ENCODE measurements around the gene ERVMER34-1. TPM values are rescaled to one million over a fixed set of nuclear protein-coding genes. Genes with fewer than 3 reads are reported as not detected.

ERVMER34-1 gene, protein sequence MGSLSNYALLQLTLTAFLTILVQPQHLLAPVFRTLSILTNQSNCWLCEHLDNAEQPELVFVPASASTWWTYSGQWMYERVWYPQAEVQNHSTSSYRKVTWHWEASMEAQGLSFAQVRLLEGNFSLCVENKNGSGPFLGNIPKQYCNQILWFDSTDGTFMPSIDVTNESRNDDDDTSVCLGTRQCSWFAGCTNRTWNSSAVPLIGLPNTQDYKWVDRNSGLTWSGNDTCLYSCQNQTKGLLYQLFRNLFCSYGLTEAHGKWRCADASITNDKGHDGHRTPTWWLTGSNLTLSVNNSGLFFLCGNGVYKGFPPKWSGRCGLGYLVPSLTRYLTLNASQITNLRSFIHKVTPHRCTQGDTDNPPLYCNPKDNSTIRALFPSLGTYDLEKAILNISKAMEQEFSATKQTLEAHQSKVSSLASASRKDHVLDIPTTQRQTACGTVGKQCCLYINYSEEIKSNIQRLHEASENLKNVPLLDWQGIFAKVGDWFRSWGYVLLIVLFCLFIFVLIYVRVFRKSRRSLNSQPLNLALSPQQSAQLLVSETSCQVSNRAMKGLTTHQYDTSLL
- under 1 TPM; 0.09 to 0.19 TPM for total RNA-seq

DNA sequence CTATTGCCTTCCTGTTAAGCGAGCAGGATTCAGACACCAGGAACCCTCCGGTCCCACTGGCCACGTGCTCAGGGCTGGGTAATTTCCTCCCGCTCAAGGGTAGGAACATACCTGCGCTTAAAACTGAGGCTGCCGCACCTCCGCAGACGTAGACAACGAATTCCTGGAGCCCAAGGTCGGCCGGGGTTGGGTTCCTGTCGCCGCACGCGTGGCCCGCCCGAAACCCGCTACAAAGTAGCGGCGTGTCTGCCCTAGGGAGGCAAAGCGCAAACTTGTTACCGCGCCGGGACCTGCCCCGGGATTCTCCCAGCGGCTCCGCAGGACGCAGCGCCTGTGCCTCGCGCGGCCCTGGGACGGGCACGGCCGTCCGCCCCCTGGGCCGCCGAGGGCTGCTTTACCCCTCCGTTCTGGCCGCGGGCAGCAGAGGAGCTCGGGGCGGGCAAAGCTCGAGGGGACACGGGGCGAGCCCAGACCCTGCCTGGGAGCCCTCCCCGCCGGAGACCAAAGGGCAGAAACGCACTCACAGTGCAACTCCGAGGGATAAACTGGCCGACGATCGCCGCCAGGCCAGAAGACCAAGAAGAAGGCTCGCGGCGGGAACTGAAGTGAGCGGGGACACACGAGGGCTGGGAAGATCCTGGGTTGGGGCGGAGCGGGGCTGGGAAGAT lies at the start of gene ERVMER34-1:
Gene ERVMER34-1 (minus strand): TSS at position 607 of the 668 bp plus-strand sequence. CDS start 5,905 bp downstream, outside the sequence.
- H3K27ac Mint-ChIP-seq, result no peak within 1 kb of the TSS

DNA sequence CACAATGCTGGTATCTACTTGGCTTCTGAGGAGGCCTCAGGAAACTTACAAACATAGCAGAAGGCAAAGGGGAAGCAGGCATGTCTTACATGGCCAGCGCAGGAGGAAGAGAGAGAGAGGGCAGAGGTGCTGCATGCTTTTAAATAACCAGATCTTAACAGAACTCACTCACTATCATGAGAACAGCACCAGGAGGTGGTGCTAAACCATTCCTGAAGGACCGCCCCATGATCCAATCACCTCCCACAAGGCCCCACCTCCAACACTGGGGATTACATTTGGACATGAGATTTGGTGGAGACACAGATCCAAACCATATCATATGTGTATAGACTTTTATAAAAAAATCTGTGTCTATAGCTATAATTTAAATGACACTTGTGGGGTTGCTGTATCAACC lies 48.6 kb upstream of the ERVMER34-1 start:
- no peaks in the 10 kb centered on the region for H3K36me3 Mint-ChIP-seq (ENCODE audit: low read depth)
- H3K4me1 Mint-ChIP-seq, result no peaks in the 10 kb centered on the region
- H3K27ac Mint-ChIP-seq, result no peak overlapping the region
- no peaks in the 10 kb centered on the region for H3K9me3 Mint-ChIP-seq
- ATAC-seq (replicated peaks), result no peak
- H3K27me3 Mint-ChIP-seq, result peaks cover 15% of the 10 kb centered on the region
- no peak overlapping the region for H3K4me3 Mint-ChIP-seq

More for the DNA sequence above, at the start of gene ERVMER34-1:
- ATAC-seq (replicated peaks), result peak; percentile 40
- no peaks in the 10 kb centered on the region for H3K36me3 Mint-ChIP-seq (ENCODE audit: low read depth)
- no peaks in the 10 kb centered on the region for H3K4me1 Mint-ChIP-seq
- peak within 1 kb of the TSS; percentile 53 for H3K4me3 Mint-ChIP-seq
- peaks cover 39% of the 10 kb centered on the region for H3K27me3 Mint-ChIP-seq
- H3K9me3 Mint-ChIP-seq, result no peaks in the 10 kb centered on the region

DNA sequence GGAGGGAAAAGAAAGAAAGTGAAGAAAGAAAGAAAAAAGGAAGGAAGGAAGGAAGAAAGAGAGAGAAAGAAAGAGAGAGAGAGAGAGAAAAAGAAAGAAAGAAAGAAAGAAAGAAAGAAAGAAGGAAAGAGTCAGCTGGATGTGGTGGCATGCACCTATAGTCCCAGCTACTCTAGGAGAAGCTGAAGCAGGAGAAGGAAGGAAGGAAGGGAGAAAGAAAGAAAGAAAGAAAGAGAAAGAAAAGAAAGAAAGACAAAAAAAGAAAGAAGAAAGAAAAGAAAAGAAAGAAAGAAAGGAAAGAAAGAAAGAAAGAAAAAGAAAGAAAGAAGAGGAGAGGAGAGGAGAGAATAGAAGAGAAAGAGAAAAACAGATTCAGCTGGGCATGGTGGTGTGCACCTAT lies 44.3 kb upstream of the ERVMER34-1 start:
- Mint-ChIP-seq H3K27me3 (peaks cover 10% of the 10 kb centered on the region), H3K27ac (peak overlapping the region; percentile 18), H3K9me3 (no peaks in the 10 kb centered on the region), H3K36me3 (ENCODE audit: low read depth) (no peaks in the 10 kb centered on the region), H3K4me1 (no peaks in the 10 kb centered on the region), H3K4me3 (no peak overlapping the region)
- ATAC-seq (replicated peaks), result no peak

DNA sequence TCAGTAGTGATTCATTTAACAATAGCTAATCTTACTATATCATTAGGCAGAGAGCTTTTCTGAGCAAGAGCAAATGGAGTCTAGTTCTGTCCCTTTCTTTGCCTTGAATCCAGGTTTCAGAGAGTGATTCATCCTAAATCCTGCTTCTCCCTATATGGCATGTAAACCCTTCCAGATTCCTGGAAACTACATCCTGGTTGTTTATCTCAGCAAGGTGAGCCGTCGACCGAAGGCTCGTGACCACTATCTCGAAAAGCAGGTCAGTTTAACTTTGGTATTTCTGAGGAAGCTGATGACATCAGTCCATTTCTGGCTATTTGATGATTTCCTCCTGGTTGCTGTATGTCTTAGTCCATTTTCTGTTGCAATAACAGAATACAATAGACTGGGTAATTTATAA lies 40.7 kb upstream of the ERVMER34-1 start:
- ATAC-seq (replicated peaks), result no peak

DNA sequence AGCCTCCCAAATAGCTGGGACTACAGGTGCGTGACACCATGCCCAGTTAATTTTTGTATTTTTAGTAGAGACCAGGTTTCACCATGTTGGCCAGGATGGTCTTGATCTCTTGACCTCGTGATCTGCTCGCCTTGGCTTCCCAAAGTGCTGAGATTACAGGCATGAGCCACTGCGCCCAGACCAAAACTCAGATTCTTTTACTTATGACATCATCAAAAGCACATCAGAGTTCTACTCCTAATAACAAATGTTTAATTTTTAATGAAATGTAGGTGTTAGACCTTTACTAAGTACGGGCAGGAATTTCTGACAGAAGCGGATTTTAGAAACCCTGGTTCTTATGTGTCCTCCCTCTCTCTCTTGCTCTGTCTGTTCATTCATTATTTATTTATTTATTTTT lies 38.5 kb upstream of the ERVMER34-1 start:
- H3K9me3 Mint-ChIP-seq, result no peaks in the 10 kb centered on the region
- H3K36me3 Mint-ChIP-seq (ENCODE audit: low read depth), result no peaks in the 10 kb centered on the region
- no peaks in the 10 kb centered on the region for H3K27me3 Mint-ChIP-seq
- ATAC-seq (replicated peaks), result no peak
- H3K4me1 Mint-ChIP-seq, result no peaks in the 10 kb centered on the region
- no peak overlapping the region for H3K4me3 Mint-ChIP-seq
- H3K27ac Mint-ChIP-seq, result no peak overlapping the region

More for the DNA sequence above, 40.7 kb upstream of the ERVMER34-1 start:
- Mint-ChIP-seq H3K4me1 (no peaks in the 10 kb centered on the region), H3K36me3 (ENCODE audit: low read depth) (no peaks in the 10 kb centered on the region), H3K27ac (no peak overlapping the region), H3K9me3 (no peaks in the 10 kb centered on the region), H3K4me3 (no peak overlapping the region), H3K27me3 (no peaks in the 10 kb centered on the region)

DNA sequence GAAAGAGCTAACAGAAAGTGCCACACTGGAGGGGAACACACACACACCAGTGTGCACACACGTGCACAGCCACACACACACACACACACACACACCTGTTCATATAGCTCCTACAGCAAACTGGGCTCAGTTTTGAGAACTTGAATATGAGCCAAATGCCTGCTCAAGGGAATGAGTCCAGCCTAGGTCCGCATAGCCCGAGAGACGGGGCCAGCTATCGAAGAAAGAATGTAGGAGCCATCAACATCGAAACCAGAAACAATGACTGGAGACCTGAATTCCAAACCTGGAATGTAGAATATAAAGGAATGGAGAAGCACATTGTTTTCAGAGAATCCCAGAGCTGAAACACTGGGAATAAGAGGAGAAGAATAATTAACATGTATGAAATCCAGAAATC lies 37.6 kb upstream of the ERVMER34-1 start:
- Mint-ChIP-seq H3K36me3 (ENCODE audit: low read depth) (no peaks in the 10 kb centered on the region), H3K27me3 (no peaks in the 10 kb centered on the region), H3K4me1 (no peaks in the 10 kb centered on the region), H3K27ac (no peak overlapping the region), H3K4me3 (no peak overlapping the region), H3K9me3 (no peaks in the 10 kb centered on the region)
- ATAC-seq (replicated peaks), result no peak

DNA sequence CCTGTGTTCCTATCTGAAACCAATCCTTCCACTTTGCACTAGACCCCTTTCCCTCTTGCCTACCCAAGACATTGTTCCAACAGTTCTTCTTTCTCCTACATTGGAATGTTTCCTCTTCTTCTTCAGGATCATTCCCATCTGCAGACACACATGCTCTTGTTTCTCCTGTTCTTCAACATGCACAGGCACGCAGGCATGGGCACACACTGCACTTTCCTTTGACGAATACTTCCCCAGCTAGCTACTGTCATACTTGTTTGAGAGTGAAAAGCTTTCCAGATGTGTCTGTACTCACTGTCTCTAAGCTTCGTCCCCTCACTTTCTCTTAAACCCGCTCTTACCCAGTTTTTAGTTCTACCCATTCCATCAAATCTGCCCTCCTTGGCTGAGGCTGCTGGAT lies 31.8 kb upstream of the ERVMER34-1 start:
- Mint-ChIP-seq H3K4me3 (no peak overlapping the region), H3K4me1 (no peaks in the 10 kb centered on the region), H3K36me3 (ENCODE audit: low read depth) (no peaks in the 10 kb centered on the region), H3K27ac (no peak overlapping the region), H3K27me3 (no peaks in the 10 kb centered on the region), H3K9me3 (no peaks in the 10 kb centered on the region)
- ATAC-seq (replicated peaks), result no peak

DNA sequence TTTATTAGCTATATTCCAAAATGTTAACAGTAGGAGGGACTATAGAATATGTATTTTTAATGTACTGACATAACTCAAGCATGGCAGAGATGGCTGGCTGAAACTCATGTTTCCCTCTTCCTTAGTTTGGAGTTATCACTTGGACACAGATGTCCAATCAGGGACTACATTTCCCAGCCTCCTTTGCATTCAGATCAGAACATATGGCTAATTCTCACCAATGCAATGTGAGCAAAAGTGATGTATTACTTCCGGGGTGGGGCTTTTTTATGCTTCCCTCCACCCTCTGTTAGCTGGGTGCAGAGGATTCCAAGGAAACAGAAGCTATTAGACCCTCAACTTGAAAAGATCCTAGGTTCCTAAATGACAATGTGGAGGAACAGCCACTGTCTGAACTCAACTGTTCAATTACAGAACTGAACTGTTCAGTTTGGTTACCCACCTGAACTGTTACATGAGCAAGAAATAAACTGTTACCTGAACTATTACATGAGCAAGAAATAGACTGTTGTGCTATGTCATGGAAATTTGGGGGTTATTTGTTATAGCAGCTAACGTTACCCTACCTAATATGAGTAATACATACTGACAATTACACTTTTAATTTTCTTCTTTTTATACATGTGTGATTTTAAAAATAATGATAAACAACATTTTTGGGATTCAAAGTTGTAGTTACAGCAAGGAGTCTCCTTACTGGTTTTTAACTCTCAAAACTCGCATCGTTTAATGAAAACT lies 29.6 kb upstream of the ERVMER34-1 start:
- no peak for ATAC-seq (replicated peaks)
- Mint-ChIP-seq H3K27ac (no peak overlapping the region), H3K36me3 (ENCODE audit: low read depth) (no peaks in the 10 kb centered on the region), H3K4me1 (no peaks in the 10 kb centered on the region), H3K27me3 (peaks cover 15% of the 10 kb centered on the region), H3K9me3 (no peaks in the 10 kb centered on the region), H3K4me3 (no peak overlapping the region)

DNA sequence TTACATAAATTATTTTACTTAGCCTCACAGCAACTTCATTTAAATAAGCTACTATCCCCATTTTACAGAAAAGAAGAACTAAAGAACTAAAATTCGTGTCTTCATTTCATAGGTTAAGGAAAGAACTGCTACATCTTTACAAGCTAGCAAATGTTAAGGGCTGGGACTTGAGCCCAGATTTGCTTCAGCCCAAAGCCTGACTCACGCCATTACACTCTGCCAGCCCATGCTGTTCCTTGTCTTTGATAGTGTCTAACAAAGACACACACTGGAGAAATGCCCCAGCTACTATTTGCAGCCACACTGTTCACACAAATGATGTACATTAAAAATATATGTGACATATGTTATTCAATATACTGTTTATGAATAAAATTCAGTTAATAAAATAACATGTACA lies 29.0 kb upstream of the ERVMER34-1 start:
- ATAC-seq (replicated peaks), result no peak

DNA sequence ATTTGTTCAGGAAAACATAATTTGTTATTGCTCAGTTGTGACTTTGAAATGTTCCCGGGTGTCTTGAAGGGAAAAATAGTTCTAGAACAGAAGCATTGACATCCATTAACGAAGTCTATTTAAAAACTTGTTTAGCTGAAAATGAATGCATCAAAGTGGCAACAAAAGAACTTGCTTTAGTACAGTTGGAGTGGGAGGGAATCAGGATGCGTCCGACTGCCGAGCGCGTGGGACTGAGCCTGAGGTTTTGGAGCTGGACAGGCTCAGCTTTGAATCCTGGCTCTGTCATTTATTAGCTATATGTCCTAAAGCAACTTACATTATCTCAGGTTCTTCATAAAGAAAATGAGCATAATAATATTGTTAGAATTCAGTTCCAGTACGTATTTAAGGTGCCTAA lies 9.0 kb upstream of the ERVMER34-1 start:
- Mint-ChIP-seq H3K27ac (no peak overlapping the region), H3K4me1 (no peaks in the 10 kb centered on the region), H3K27me3 (peaks cover 14% of the 10 kb centered on the region), H3K9me3 (no peaks in the 10 kb centered on the region), H3K4me3 (no peak overlapping the region), H3K36me3 (ENCODE audit: low read depth) (no peaks in the 10 kb centered on the region)
- ATAC-seq (replicated peaks), result no peak

More for the DNA sequence above, 29.0 kb upstream of the ERVMER34-1 start:
- Mint-ChIP-seq H3K4me1 (no peaks in the 10 kb centered on the region), H3K27ac (no peak overlapping the region), H3K36me3 (ENCODE audit: low read depth) (no peaks in the 10 kb centered on the region), H3K9me3 (no peaks in the 10 kb centered on the region), H3K4me3 (no peak overlapping the region), H3K27me3 (peaks cover 18% of the 10 kb centered on the region)

DNA sequence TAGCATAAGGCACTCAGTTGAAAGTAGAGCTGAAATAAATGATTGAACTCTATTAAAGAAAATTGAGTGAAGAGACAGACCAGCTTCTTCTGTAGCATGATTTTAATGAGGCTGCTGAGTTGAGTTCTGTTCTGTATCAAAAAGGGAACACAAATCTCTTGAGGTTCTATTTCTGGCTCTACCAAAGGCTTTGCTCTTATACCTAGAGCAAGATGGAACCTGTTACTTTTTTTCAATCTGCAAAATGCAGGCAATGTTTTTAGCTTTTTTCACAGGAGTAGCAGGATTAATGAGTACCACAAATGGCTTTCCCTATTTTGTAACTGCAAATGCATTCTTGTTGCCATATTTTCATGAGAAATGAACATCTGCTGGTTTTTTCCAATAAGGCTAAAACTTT lies 4.2 kb upstream of the ERVMER34-1 start:
- ATAC-seq (replicated peaks), result no peak
- no peaks in the 10 kb centered on the region for H3K36me3 Mint-ChIP-seq (ENCODE audit: low read depth)
- H3K9me3 Mint-ChIP-seq, result no peaks in the 10 kb centered on the region
- H3K4me1 Mint-ChIP-seq, result no peaks in the 10 kb centered on the region
- no peak overlapping the region for H3K27ac Mint-ChIP-seq
- H3K4me3 Mint-ChIP-seq, result no peak overlapping the region
- H3K27me3 Mint-ChIP-seq, result peaks cover 38% of the 10 kb centered on the region

DNA sequence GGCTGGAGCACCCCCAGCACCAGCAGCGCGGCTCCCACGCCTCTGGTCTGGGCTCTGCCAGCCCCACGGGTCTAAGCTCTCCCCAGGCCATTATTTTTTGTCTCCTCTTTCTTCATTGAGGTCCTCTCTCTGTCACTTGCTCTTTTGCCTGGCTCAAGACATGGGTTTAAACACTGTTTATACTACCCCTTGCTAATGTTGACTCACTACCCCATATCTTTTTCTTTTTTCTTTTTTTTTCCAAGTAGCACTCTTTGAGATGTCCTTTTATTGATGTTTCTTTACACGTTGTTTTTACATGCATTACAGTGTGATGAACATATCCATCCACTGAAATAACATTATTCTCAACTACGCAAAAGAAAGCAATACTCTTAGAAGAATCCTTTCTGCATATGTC lies 1.7 kb upstream of the ERVMER34-1 start:
- Mint-ChIP-seq H3K9me3 (no peaks in the 10 kb centered on the region), H3K36me3 (ENCODE audit: low read depth) (no peaks in the 10 kb centered on the region), H3K4me1 (no peaks in the 10 kb centered on the region), H3K27ac (no peak overlapping the region), H3K27me3 (peaks cover 40% of the 10 kb centered on the region), H3K4me3 (no peak overlapping the region)
- no peak for ATAC-seq (replicated peaks)

DNA sequence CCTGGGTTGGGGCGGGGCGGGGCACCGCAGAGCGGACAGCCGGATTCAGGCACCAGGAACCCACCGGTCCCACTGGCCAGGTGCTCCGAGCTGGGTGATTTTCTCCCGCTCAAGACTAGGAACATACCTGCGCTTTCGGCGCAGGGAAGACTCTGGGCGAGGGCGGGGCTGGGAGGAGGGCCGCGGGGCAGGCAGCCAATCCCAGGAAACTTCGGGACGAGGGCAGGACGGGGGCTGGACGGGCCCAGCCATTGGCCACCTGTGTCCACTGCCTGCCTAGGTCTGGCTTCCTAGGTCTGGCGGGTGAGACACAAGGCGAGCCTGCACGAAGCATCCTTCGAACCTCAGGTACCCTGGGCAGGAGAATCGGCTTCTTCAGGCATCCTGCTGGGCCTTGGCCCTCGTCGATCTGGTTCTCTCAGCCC lies 274 bp upstream of the ERVMER34-1 start:
- H3K36me3 Mint-ChIP-seq (ENCODE audit: low read depth), result no peaks in the 10 kb centered on the region
- H3K4me3 Mint-ChIP-seq, result peak overlapping the region; percentile 53
- H3K27ac Mint-ChIP-seq, result no peak overlapping the region
- peak; percentile 57 for ATAC-seq (replicated peaks)
- peaks cover 39% of the 10 kb centered on the region for H3K27me3 Mint-ChIP-seq
- H3K4me1 Mint-ChIP-seq, result no peaks in the 10 kb centered on the region
- no peaks in the 10 kb centered on the region for H3K9me3 Mint-ChIP-seq

DNA sequence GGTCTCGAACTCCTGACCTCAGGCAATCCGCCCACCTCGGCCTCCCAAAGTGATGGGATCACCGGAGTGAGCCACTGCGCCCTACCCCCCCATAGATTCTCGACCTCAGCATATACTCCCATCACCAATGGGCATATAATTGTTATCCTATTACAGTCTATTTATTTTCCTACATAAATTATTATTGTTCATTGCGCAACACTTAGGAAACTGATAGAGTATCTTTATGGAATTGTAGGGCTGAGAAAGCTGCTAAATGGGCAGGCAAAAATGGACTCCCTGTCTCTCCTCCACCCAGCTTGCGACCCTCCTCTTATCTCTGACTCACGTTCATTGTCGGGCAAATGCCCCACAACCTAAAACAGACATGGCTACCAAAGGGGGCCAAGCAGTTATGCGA lies 1.0 kb downstream of the ERVMER34-1 start:
- H3K4me3 Mint-ChIP-seq, result peak overlapping the region; percentile 53
- no peak overlapping the region for H3K27ac Mint-ChIP-seq
- no peaks in the 10 kb centered on the region for H3K4me1 Mint-ChIP-seq
- H3K9me3 Mint-ChIP-seq, result no peaks in the 10 kb centered on the region
- H3K36me3 Mint-ChIP-seq (ENCODE audit: low read depth), result no peaks in the 10 kb centered on the region
- ATAC-seq (replicated peaks), result no peak
- H3K27me3 Mint-ChIP-seq, result peaks cover 42% of the 10 kb centered on the region

All from activated T-helper 17 cell treated with anti-CD3 and anti-CD28 coated beads, Interleukin-2, amount 50 U/mL, for 72 hours (primary cell).